ENCODE measurements around the gene VOPP1.

The VOPP1 gene

GRCh38 chr7:55458351-55458750 is 114.0 kb downstream of the VOPP1 start:
- DNase-seq, result no peak

DNA sequence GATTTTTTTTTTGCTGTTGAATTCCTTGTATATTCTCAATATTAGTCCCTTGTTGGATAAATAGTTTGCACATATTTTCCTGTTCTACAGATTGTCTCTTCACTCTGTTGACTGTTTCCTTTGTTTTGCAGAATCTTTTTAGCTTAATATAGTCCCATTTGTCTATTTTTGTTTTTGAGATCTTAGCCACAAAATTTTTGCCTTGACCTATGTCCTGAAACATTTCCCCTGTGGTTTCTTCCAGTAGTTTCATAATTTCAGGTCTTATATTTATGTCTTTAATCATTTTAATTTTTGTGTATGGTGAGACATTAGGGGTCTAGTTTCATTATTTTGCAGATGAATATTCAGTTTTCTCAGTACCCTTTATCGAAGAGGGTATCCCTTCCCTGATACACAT is 114.5 kb downstream of the VOPP1 start:
- no peak for DNase-seq

GRCh38 chr7:55452971-55453370 is 119.3 kb downstream of the VOPP1 start:
- no peak for DNase-seq

- no peak for DNase-seq
Observed at GRCh38 chr7:55449992-55450535, 122.2 kb downstream of the VOPP1 start.

- DNase-seq, result no peak
Observed at GRCh38 chr7:55449205-55449991, 122.9 kb downstream of the VOPP1 start.

GRCh38 chr7:55448526-55448925 is 123.8 kb downstream of the VOPP1 start:
- no peak for DNase-seq

DNA sequence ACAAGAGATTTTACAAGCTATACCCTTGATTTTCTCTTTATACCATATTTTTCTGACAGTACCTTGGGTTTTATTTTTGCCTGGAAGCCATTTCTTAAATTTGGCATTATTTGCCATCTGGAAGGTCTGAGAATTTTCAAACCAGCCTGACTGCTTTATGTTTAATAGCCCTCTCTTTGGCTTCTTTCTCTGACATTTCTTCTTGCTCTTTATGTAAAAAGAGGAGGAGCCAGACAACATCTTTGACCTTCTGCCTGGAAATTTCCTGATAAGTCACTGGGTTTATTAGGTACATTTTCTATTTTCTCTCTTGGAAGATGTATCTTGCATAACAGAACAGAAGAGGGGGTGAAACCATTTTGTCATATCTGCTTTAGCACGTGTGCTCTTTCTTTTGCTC is 127.5 kb downstream of the VOPP1 start:
- DNase-seq, result no peak

- DNase-seq, result no peak
Observed at GRCh38 chr7:55441774-55442522, 130.4 kb downstream of the VOPP1 start.

- DNase-seq, result no peak
Observed at GRCh38 chr7:55441002-55441401, 131.3 kb downstream of the VOPP1 start.

DNA sequence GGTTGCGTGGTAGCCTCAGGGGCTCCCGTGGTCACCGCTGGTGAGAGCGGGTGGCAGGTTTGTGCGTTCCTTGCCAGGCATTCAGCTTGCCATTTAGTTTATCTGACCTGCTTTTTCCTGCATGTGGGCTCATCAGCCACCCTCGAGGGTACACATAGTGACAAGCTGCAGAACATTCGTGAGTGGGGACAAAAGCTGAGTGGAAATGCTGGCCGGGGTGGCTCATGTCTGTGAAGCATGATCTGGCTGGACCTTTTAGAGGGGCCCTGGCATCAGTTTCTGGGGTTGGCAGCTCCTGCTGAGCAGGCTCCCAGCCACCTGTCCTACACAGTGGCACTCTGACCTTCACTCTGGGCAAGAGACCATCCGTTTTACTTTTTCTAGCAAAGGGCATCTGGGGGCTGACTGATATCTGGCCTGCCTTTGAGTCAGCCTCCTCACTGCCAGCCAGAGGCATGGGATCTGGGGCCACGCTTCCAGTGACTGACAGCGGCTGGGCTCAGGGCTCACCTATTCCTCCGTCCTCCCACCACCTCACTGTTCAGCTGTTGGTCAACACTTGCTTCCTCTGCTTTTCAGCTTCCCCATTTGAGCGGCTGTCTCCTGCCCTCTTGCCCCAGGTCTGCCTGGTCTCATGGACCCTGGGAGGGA is 132.1 kb downstream of the VOPP1 start:
- no peak for DNase-seq

DNA sequence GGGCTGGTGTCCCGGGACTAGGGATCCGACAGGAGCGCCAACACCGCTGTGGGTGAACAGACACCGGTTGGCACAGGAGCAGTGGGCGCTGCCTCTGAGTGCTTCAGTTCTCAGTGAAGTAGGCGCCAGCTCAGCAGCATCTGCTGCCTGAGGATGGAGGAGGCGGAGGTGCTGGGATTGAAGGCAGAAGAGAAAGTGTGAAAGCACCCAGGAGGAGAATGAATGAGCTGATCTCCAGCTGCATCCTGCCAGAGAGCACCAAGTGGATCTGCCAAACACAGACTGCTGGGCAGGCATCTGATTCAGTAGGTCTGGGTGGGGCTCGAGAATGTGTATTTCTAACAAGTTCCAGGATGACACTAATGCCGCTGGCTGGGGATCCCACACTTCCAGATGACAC is 132.7 kb downstream of the VOPP1 start:
- no peak for DNase-seq

GRCh38 chr7:55438757-55439525 is 133.4 kb downstream of the VOPP1 start:
- peak; percentile 25 to 76 for DNase-seq

GRCh38 chr7:55438085-55438756 is 134.1 kb downstream of the VOPP1 start:
- DNase-seq, result peak; percentile 41 to 76

DNA sequence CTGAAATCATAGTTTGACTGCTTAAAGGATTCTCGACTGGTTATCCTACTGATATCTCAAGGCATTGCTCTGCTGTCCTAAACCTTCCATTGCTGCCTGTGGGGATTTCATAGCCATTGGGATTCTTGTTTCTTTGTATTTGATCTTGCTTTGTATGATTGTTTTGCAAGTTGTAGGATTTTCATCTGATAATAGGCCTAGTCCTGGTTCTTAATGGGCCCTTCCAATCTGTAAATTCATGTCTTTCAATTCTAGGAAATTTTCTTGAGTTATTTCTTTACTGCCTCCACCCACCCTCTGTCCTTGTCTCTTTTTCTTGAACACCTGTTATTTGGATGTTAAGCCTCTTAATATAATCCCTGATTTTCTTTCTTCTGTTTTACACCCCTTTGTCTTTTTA is 134.9 kb downstream of the VOPP1 start:
- no peak for DNase-seq

GRCh38 chr7:55436457-55436856 is 135.8 kb downstream of the VOPP1 start:
- no peak for DNase-seq

- DNase-seq, result no peak
Observed at GRCh38 chr7:55435466-55435865, 136.8 kb downstream of the VOPP1 start.

- DNase-seq, result no peak
Observed at GRCh38 chr7:55432939-55433784, 139.1 kb downstream of the VOPP1 start.

- DNase-seq, result no peak
Observed at GRCh38 chr7:55432506-55432905, 139.8 kb downstream of the VOPP1 start.

DNA sequence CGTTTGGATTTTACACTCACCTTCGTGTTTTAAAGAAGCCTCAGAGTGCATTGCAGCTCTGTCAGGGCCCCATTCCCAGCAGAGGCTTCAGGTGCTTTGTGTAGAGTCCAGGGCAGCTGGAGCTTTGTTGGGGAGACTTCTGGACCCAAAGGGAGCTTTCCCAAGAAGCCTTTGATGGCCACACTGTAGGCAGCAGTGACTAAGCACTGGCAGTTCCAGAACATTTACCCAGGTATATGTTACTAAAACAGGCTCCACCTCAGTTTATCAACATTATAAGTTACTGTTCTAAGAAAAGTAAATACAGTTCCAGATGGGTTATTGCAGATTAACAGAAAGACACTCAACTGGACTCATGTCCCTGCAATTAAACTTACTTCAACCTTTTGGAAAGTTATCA is 140.4 kb downstream of the VOPP1 start:
- DNase-seq, result no peak

- no peak for DNase-seq
Observed at GRCh38 chr7:55429835-55430499, 142.3 kb downstream of the VOPP1 start.

DNA sequence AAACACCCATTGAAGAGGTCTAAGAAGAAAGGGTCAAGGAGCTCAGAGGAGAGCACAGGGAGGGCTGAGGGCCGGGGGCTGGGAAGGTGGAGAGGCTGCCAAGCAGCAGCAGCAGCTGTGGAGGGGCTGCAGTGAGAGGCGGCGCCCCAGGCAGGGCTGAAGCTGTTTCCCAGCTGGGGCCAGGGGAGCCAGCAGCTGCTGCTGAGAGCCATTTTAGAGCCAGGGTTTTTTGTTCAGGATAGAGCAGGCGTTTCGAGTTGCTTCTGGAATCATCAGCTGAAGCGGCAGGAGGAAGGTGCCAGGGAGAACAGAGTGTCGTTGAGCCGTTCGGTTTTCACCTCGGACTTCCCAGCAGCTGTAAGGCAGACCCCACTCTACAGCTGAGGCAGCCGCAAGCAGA is 144.5 kb downstream of the VOPP1 start:
- peak in 1 of 2 experiments; percentile 47 for DNase-seq
